GM06990 (cell line): ENCODE measurements around the gene PLCD3.

Experiments used
- DNase-seq: peaks from one replicate; pipeline ENCODE4 v3.0.0-alpha.2; 2011; ENCODE audit not compliant: insufficient read length; ENCODE audit errors: extremely low read depth
- H3K27me3 ChIP-seq: replicated peaks from 2 replicates; pipeline ENCODE4 v1.6.0; 2011; ENCODE audit warnings: low read length; ENCODE audit not compliant: control insufficient read depth, insufficient read depth
- H3K36me3 ChIP-seq: 2 replicates; pipeline ENCODE4 v1.5.1; 2011; ENCODE audit warnings: low read length; ENCODE audit not compliant: control insufficient read depth, insufficient read depth
- H3K4me3 ChIP-seq: replicated peaks from 2 replicates; pipeline ENCODE4 v1.5.1; 2011; ENCODE audit warnings: low read depth, mild to moderate bottlenecking, control low read depth, low read length
- TF ChIP-seq, protein P1 (sequence below): IDR thresholded peaks from 2 replicates; pipeline ENCODE4 v1.5.1; 2011; ENCODE audit warnings: low read length, control low read depth, mild to moderate bottlenecking, inconsistent platforms; ENCODE audit not compliant: insufficient read depth, poor library complexity, severe bottlenecking

Gene PLCD3

DNA sequence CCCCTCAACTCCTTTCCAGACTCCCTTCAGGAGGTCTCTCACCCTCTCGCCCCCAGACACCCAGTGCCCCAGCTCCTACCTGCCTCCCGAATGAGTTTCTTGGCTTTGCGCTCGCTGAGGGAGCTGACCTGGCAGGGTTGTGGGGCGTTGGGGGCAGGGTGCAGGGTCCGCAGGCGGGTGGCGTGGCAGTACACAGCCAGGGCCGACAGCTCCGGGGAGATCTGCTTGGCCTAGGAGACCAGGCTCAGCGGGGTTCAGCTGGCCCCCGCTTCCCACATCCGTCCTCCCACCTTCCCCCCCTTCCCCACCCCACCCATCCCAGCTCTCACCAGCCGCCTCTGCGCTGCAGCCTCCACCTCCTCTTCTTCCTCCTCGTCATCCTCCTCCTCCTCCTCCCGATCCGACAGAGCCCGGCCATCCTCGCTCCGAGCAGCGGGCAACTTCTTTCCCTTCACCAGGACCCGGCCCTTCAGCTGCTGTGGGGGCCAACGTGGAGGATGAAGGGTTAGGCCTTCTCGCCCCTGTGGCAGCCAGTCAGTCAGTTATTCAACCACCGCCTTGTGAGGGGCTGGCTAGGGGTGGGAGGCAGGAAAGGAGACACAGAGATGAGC lies 17.2 kb downstream of the PLCD3 start:
- TF ChIP-seq, protein P1, sequence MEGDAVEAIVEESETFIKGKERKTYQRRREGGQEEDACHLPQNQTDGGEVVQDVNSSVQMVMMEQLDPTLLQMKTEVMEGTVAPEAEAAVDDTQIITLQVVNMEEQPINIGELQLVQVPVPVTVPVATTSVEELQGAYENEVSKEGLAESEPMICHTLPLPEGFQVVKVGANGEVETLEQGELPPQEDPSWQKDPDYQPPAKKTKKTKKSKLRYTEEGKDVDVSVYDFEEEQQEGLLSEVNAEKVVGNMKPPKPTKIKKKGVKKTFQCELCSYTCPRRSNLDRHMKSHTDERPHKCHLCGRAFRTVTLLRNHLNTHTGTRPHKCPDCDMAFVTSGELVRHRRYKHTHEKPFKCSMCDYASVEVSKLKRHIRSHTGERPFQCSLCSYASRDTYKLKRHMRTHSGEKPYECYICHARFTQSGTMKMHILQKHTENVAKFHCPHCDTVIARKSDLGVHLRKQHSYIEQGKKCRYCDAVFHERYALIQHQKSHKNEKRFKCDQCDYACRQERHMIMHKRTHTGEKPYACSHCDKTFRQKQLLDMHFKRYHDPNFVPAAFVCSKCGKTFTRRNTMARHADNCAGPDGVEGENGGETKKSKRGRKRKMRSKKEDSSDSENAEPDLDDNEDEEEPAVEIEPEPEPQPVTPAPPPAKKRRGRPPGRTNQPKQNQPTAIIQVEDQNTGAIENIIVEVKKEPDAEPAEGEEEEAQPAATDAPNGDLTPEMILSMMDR: no peak

DNA sequence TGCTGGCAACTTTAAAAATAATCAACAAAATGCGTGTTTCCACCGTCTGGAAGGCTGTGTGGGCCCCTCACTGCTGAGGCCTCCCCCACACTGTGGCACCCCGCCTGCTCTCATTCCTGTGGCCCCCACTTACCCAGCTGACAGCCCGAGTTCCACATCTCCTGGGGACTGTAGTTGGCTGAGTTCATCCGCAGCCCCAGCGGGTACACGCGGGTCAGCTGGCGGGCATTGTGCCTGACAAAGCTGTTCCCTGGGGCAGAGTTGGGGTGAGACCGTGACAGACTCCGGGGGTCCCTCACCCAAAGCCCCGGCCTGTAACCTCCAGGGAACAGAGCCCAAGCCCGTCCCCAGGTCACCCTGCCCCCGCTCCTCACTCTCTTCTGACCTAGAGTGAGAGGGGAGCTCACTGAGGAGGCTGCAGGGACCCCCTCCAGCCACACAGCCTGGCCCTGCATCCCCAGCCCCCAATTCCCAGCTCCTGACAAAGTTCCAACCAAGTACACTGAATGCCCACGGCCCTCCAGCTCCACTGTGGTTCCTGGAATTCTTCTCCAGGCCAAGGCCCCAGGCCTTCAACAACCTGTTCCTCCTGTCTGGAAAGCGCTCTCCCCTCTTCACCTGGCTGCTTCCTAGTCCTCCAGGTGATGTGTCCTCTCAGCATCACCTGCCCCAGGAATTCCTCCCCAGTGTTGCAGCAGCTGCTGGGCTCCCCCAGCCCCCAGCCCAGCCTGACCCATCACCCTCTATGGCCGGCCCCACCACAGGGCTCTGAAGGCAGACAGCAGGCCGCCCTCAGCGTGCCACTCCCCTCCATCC lies 18.0 kb downstream of the PLCD3 start:
- Histone ChIP-seq H3K36me3 (no peaks in the 10 kb centered on the region), H3K4me3 (no peak overlapping the region), H3K27me3 (no peaks in the 10 kb centered on the region)
- no peak for DNase-seq
- TF ChIP-seq, protein P1: no peak

More for the DNA sequence above, 17.2 kb downstream of the PLCD3 start:
- Histone ChIP-seq H3K36me3 (no peaks in the 10 kb centered on the region), H3K27me3 (no peaks in the 10 kb centered on the region), H3K4me3 (no peak overlapping the region)
- no peak for DNase-seq

DNA sequence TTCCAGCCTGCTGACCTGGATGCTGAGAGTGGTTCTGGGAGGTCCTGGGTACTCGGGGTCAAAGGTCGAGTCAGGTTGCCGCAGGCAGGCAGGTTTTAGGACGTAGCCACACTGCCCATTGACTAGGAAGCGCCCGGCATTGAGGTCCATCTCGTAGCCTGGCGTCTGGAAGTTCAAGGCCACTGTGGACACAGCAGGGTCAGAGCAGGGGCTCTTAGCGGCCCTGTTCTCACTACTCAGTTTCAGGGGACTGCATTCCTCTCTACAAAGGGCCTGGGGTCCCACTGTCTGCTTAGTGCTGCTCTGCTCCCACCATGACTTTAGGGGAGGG lies 18.9 kb downstream of the PLCD3 start:
- Histone ChIP-seq H3K27me3 (no peaks in the 10 kb centered on the region), H3K36me3 (peaks cover 7% of the 10 kb centered on the region), H3K4me3 (no peak overlapping the region)
- no peak for DNase-seq
- TF ChIP-seq, protein P1: no peak

DNA sequence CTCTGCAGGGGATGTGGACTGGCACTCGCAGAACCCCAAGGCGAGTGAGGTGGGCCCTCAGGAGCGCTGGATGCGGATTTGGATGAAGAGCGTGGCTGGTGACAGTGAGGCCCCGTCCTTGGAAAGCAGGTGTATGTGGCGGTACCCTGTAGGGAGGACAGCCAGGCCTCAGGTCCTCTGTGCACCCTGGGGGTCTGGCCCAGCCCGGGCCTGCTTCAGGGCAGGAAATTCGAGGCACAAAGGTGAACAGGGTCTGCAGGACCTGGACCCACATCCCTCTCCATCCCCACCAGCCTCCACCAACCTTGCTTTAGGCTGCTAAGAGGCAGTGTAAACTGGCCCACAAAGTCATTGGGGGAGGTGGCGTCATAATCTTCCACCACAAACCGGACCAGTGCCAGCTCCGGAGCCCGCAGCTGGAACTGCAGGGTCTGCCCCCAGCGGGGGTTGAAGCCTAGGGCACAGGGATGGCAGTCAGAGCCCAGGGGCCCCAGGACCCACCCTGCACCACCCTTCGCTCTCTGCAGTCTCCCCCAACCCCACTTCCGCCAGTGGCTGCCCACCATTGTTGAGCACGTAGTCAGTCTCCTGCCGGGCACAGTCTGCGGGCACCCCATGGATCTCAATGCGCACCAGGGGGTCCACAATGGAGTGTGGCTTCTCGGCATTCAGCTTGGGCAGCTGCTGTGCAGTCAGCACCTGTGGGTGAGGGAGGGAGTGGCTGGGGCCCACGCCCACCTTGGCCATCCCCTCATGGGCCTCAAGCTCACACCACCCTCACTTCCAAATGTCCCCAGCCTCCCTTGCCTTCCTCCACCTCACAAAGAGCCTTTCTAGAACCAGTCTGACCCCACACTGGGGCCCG lies 19.5 kb downstream of the PLCD3 start:
- H3K36me3 ChIP-seq: peaks cover 12% of the 10 kb centered on the region
- no peaks in the 10 kb centered on the region for H3K27me3 ChIP-seq
- TF ChIP-seq, protein P1: no peak
- DNase-seq: no peak
- H3K4me3 ChIP-seq: no peak overlapping the region

DNA sequence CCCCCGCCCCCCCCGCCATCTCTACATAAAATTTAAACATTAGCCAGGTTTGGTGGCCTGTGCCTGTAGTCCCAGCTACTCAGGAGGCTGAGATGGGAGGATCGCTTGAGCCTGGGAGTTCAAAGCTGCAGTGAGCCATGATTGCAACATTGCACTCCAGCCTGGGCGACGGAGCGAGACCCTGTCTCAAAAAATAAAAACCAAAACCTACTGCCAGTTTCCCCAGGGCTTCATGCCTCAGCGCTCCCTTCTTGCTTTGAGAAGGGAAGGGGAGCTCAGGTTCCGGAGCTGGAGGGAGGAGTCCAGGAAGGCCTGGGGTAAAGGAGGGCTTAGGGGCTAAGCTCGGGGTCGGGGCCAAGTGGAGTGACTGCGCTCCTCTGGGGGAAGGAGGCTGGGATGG lies 20.5 kb downstream of the PLCD3 start:
- no peaks in the 10 kb centered on the region for H3K27me3 ChIP-seq
- TF ChIP-seq, protein P1: no peak
- no peak overlapping the region for H3K4me3 ChIP-seq
- DNase-seq: no peak
- H3K36me3 ChIP-seq: peaks cover 13% of the 10 kb centered on the region
